Measurements from ENCODE around the gene DGAT2L6. TPM values are rescaled to one million over a fixed set of nuclear protein-coding genes. Genes with fewer than 3 reads are reported as not detected.
"Not testable (repeated sequence)": the region's sequence is repeated elsewhere in the genome, so short reads cannot be mapped to it uniquely, and the experiment has no call there.

The DGAT2L6 gene
- total RNA-seq, 2 experiments from 2014 or later: not detected

DNA sequence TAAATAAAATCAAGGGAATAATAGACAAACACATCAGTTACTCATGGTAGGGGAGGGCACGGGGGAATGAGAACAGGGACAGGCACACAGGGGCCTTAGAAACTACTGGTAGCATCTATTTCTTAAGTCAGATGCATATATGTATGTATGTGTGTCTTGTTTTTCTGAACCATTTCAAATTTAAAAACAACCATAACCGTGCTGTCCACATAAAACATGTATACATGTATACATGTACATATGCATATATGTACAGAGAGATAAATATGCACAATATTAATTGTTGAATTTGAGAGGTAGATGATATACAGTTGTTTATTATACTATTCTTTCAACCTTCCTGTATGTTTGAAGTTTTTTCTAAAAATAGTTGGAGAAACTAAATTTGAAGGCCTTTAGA is 49.4 kb downstream of the DGAT2L6 start:
- ATAC-seq (no peak), DNase-seq (no peak)
- H3K4me1 Mint-ChIP-seq: peaks cover 2% of the 10 kb centered on the region
- no peaks in the 10 kb centered on the region for H3K9me3 Mint-ChIP-seq (ENCODE audit: low read depth)
- no peak overlapping the region for H3K4me3 Mint-ChIP-seq
- no peaks in the 10 kb centered on the region for H3K27me3 Mint-ChIP-seq
- CTCF ChIA-PET: no interaction called here
- no peak overlapping the region for H3K27ac Mint-ChIP-seq
- H3K36me3 Mint-ChIP-seq: no peaks in the 10 kb centered on the region

DNA sequence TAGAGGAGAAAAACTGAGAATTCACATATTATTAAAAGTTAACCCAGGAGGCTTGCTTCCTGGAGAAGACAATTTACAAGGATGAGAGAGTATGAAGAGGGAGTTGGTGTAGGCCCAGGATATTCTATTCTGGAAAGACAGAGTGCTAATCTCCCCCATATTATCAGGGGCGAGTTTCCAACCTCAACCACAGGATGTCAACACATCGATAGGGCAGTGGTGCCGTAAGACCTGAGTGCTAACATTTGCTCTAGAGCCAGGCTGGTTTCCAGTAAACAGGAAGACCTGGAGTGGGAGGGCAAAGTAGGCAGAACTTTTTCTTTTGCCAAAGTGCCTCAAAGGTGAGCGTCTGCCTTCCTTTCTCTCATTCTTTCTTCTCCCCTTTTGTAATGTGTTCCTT is 54.4 kb downstream of the DGAT2L6 start:
- Mint-ChIP-seq H3K27ac (no peak overlapping the region), H3K4me1 (peaks cover 7% of the 10 kb centered on the region), H3K27me3 (peaks cover 2% of the 10 kb centered on the region), H3K4me3 (no peak overlapping the region), H3K9me3 (ENCODE audit: low read depth) (no peaks in the 10 kb centered on the region), H3K36me3 (no peaks in the 10 kb centered on the region)
- DNase-seq (no peak), ATAC-seq (no peak)
- CTCF ChIA-PET: no interaction called here

DNA sequence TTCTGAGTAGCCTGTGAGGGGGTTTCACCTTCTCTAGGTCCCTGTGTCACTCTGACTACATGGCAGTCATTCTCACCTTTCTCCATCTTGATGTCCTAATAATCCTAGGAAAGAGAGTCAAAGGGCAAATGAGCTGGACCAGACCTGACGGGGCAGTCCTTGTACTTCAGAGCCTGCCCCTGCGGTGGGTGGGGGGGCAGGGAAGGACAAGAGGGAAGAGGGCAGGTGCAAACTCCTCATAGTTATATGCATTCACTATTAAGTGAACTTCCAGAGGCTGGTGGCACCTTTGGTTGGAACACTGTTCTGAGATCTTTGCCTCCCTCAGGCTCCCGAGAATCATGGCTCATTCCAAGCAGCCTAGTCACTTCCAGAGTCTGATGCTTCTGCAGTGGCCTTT is 57.1 kb downstream of the DGAT2L6 start, which contains the start of gene AWAT1:
Gene AWAT1, plus strand, starts transcription at position 301 of the 400 bp plus-strand sequence. Its CDS starts 41 bp downstream, at position 342.
- Mint-ChIP-seq H3K27ac (no peak within 1 kb of the TSS), H3K36me3 (no peaks in the 10 kb centered on the region), H3K4me3 (no peak within 1 kb of the TSS)

DNA sequence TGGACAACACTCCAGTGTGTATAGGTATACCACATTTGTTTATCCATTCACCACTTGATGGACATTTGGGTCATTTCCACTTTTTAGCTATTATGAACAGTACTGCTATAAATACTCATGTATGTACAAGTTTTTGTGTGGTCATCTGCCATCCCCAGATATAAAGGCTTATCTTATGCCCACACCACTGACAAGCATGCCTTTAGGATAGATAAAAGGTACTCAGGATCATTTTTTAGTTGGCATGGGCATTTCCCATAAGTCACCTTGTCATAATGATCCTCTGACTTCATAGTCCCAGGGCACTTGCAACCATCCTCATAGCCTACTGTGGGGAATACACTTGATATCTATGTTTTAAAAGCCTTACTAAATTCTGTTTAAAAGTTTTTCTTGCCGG is 63.5 kb downstream of the DGAT2L6 start:
- CTCF ChIA-PET: no interaction called here
- no peak for DNase-seq
- Mint-ChIP-seq H3K27ac (no peak overlapping the region), H3K27me3 (no peaks in the 10 kb centered on the region), H3K4me1 (peaks cover 5% of the 10 kb centered on the region), H3K9me3 (ENCODE audit: low read depth) (no peaks in the 10 kb centered on the region), H3K36me3 (no peaks in the 10 kb centered on the region), H3K4me3 (no peak overlapping the region)
- ATAC-seq: no peak

More for the DNA sequence above, 57.1 kb downstream of the DGAT2L6 start, which contains the start of gene AWAT1:
- Mint-ChIP-seq H3K4me1 (peaks cover 11% of the 10 kb centered on the region), H3K27me3 (peaks cover 2% of the 10 kb centered on the region), H3K9me3 (ENCODE audit: low read depth) (no peaks in the 10 kb centered on the region)
- DNase-seq (no peak), ATAC-seq (no peak)
- CTCF ChIA-PET: no interaction called here

DNA sequence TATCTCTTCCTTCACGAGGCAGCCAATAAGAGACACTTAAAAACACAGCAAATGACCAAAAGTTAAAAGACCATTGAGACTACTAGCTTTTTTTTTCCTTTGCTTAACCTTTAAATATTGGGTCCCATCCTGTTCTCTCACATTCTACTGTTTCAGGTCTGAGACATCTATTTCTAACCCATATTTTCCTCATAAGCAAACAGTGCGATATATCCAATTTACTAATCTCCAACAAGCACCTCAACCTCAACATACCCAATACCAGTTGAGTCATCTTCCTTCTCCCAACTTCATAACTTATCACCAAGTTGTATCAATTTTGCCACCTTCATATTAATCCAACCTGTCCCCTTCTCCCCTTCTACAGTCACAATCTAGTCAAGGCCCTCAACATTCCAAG is 64.2 kb downstream of the DGAT2L6 start:
- Mint-ChIP-seq H3K9me3 (ENCODE audit: low read depth) (no peaks in the 10 kb centered on the region), H3K36me3 (no peaks in the 10 kb centered on the region), H3K27me3 (no peaks in the 10 kb centered on the region), H3K4me3 (no peak overlapping the region), H3K4me1 (peaks cover 5% of the 10 kb centered on the region), H3K27ac (no peak overlapping the region)
- ATAC-seq (no peak), DNase-seq (no peak)
- CTCF ChIA-PET: no interaction called here

DNA sequence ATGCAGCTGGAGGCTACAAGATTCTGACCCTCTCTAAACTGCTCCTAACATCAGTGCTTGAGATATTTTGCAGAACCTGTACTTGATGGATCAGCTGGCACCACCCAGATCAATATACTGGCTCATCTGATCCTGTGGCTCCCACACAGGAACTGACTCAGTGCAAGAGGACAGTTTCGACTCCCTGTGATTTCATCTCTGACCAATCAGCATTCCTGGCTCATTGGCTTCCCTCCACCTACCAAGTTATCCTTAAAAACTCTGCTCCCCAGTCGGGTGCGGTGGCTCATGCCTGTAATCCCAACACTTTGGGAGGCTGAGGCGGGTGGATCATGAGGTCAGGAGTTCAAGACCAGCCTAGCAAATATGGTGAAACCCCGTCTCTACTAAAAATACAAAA is 66.3 kb downstream of the DGAT2L6 start:
- H3K27me3 Mint-ChIP-seq; CTCF ChIA-PET; H3K4me1 Mint-ChIP-seq; H3K9me3 Mint-ChIP-seq (ENCODE audit: low read depth); ATAC-seq; H3K4me3 Mint-ChIP-seq; H3K27ac Mint-ChIP-seq; DNase-seq; H3K36me3 Mint-ChIP-seq: not testable (repeated sequence)

DNA sequence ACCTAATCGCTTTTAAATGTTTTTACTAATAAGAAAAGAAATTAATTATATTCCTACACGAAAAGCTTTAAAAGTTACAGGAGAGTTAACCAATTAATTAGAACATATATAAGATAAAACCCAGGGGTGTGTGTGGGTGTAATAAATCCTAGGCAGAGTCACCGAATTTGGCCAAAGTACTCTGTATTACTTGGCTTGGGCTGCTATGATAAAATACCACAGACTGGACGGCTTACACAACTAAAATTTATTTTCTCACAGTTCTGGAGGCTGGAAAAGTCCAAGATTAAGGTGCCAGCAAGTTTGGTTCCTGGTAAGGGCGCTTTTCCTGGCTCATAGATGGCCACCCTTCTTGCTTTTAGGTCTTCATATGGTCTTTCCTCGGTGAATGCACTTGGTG is 67.6 kb downstream of the DGAT2L6 start:
- no peaks in the 10 kb centered on the region for H3K36me3 Mint-ChIP-seq
- H3K9me3 Mint-ChIP-seq (ENCODE audit: low read depth): no peaks in the 10 kb centered on the region
- H3K27me3 Mint-ChIP-seq: no peaks in the 10 kb centered on the region
- H3K27ac Mint-ChIP-seq: no peak overlapping the region
- H3K4me1 Mint-ChIP-seq: no peaks in the 10 kb centered on the region
- H3K4me3 Mint-ChIP-seq: no peak overlapping the region
- CTCF ChIA-PET: no interaction called here
- ATAC-seq (no peak), DNase-seq (no peak)

DNA sequence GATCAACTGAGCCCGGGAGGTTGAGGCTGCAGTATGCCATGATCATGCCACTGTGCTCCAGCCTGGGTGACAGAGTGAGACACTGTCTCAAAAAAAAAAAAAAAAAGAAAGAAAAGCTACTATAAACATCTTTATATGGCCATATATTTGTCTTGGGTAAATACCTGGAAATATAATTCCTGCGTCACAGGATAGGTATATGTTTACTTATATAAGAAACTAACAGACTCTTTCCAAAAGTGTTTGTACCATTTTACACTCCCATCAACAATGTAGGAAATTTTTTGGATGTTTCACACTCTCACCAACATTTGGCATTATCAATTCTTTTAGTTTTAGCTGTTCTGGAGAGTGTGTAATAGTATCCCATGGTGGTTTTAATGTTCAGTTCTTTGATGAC is 70.0 kb downstream of the DGAT2L6 start:
- CTCF ChIA-PET: no interaction called here
- ATAC-seq: no peak
- H3K4me3 Mint-ChIP-seq: no peak overlapping the region
- DNase-seq: no peak
- no peaks in the 10 kb centered on the region for H3K4me1 Mint-ChIP-seq
- H3K27ac Mint-ChIP-seq: no peak overlapping the region
- H3K36me3 Mint-ChIP-seq: no peaks in the 10 kb centered on the region
- no peaks in the 10 kb centered on the region for H3K9me3 Mint-ChIP-seq (ENCODE audit: low read depth)
- no peaks in the 10 kb centered on the region for H3K27me3 Mint-ChIP-seq

DNA sequence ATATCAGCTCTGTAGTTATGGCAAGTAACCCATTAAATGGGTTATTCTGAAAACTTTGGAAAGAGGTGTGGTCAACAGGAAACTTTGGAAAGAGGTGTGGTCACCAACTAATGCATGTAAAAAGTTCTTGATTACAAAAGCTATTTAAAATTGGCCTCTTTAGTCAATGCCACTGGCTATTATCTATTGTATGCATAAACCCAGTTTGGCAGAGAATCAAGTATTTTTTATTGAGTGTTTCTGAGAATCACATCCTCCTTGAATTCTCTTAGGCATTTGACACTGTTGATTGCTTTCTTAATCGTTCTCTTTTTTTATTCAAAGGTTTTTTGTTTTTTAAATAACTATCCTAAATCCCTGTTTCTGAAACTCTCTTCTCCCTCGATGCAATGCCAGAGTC is 75.2 kb downstream of the DGAT2L6 start:
- Mint-ChIP-seq H3K27ac (no peak overlapping the region), H3K9me3 (ENCODE audit: low read depth) (no peaks in the 10 kb centered on the region), H3K4me3 (no peak overlapping the region), H3K36me3 (no peaks in the 10 kb centered on the region), H3K4me1 (peaks cover 11% of the 10 kb centered on the region), H3K27me3 (no peaks in the 10 kb centered on the region)
- no peak for ATAC-seq
- no peak for DNase-seq
- CTCF ChIA-PET: no interaction called here

DNA sequence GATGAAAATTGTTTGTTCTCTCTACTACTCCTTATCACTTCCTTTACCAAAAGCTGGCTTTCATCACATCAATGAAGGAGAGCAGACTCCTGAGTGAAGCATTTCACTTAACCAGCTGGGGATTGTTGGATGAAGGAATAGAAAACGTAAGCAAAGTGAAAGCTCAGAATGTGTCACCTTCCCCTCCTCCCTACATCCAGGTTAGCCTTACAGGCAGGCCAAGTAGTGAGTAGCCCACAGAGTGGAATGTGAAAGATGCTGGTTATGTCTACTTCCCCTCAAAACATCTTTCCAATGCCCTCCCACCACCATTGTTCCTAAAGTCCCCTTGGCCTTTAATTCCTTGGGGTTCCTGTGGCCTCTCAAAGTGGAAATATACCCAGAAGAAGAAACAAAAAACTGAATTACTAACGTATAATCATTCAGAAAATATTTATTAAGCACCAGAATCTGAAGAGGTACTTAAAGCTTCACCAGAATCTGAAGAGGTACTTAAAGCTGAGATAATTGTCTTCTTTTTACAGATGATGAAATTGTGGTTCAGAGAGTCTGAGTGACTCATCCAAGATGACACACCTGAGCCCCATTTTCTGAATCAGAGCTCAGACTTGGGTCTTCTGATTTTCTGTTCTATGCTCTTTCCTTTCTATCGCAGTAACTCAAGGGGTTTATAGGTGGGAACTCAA is 76.2 kb downstream of the DGAT2L6 start:
- Mint-ChIP-seq H3K36me3 (no peaks in the 10 kb centered on the region), H3K4me3 (no peak overlapping the region), H3K27ac (no peak overlapping the region), H3K9me3 (ENCODE audit: low read depth) (no peaks in the 10 kb centered on the region), H3K4me1 (peaks cover 11% of the 10 kb centered on the region), H3K27me3 (no peaks in the 10 kb centered on the region)
- ATAC-seq (no peak), DNase-seq (no peak)
- CTCF ChIA-PET: no interaction called here

DNA sequence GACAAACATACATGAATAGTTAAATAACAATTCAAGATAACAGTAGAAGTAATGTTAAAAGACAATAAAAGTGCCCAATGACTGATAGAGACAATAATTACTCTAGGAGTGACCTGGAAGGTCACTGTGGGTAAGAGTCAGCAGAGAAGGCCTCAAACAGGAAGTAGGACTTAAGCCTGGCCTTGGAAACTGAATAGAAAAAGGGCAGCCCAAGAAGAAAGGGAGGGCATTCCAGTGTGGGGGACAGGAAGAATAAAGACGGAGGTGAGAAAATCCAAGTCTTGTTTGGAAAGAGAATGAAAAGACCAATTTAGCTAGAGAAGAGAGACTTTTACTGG is 76.7 kb downstream of the DGAT2L6 start:
- Mint-ChIP-seq H3K4me1 (peaks cover 11% of the 10 kb centered on the region), H3K9me3 (ENCODE audit: low read depth) (no peaks in the 10 kb centered on the region), H3K27ac (no peak overlapping the region), H3K36me3 (no peaks in the 10 kb centered on the region), H3K27me3 (no peaks in the 10 kb centered on the region), H3K4me3 (no peak overlapping the region)
- ATAC-seq: no peak
- no peak for DNase-seq
- CTCF ChIA-PET: no interaction called here

DNA sequence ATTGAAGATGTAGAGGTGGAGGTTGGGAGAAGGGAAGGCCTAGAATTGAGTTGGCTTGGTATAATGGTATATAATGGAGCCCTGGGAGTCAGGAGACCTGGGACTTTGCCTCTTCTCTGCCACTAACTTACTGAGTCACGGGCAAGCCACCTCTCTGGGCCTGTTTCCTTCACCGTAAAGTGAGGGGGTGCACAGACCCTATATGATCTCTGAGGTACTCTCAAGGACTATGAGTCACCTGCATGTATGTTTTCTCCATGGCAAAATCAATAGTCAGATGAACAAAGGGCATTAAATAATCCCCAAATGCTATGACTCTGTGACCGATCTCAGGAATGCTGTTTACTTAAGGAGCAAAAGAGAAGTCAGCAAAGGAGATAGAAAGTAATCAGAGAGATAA is 77.6 kb downstream of the DGAT2L6 start:
- Mint-ChIP-seq H3K4me1 (peaks cover 11% of the 10 kb centered on the region), H3K4me3 (no peak overlapping the region), H3K27me3 (no peaks in the 10 kb centered on the region), H3K36me3 (no peaks in the 10 kb centered on the region), H3K27ac (no peak overlapping the region), H3K9me3 (ENCODE audit: low read depth) (no peaks in the 10 kb centered on the region)
- ATAC-seq (no peak), DNase-seq (no peak)
- CTCF ChIA-PET: no interaction called here

Measured in activated CD8-positive, alpha-beta memory T cell treated with anti-CD3 and anti-CD28 coated beads, Interleukin-2, amount 10 ng/mL, durations not matched to agents 7 days and 5 days (primary cell).